Astrocyte (in vitro differentiated cells and primary cell): ENCODE results near the gene HAUS8. TPM values are rescaled to one million over a fixed set of nuclear protein-coding genes. Genes with fewer than 3 reads are reported as not detected.

Experiments
- DNase-seq: peaks from one replicate; pipeline ENCODE4 v3.0.0-alpha.2; 2010; ENCODE audit warnings: low read depth
- FAIRE-seq: peaks from 2 replicates; lab custom pipeline; 2011; peaks lifted over from hg19 to GRCh38; lab: Jason Lieb, UNC
- H2AFZ ChIP-seq: 2 replicates; pipeline ENCODE4 v1.6.0; 2012; ENCODE audit warnings: low read depth, low read length, inconsistent platforms
- H3K27ac ChIP-seq: 2 replicates; pipeline ENCODE4 v1.5.1; 2011; ENCODE audit warnings: low read depth, low read length, inconsistent platforms
- H3K27me3 ChIP-seq: 2 replicates; pipeline ENCODE4 v1.6.0; 2011; ENCODE audit warnings: low read length, inconsistent platforms; ENCODE audit not compliant: insufficient read depth
- H3K36me3 ChIP-seq: 2 replicates; pipeline ENCODE4 v1.5.1; 2011; ENCODE audit warnings: low read length, inconsistent platforms; ENCODE audit not compliant: insufficient read depth
- H3K4me1 ChIP-seq: 2 replicates; pipeline ENCODE4 v1.5.1; 2011; ENCODE audit warnings: low read length, inconsistent platforms; ENCODE audit not compliant: insufficient read depth
- H3K4me2 ChIP-seq: 2 replicates; pipeline ENCODE4 v1.6.0; 2012; ENCODE audit warnings: low read length, inconsistent platforms
- H3K4me3 ChIP-seq: 2 replicates; pipeline ENCODE4 v1.5.1; 2011; ENCODE audit warnings: low read depth, mild to moderate bottlenecking, low read length, inconsistent platforms; ENCODE audit not compliant: insufficient read depth
- H3K79me2 ChIP-seq: 2 replicates; pipeline ENCODE4 v1.6.0; 2012; ENCODE audit warnings: mild to moderate bottlenecking, low read length, inconsistent platforms; ENCODE audit not compliant: insufficient read depth
- H3K9ac ChIP-seq: 2 replicates; pipeline ENCODE4 v1.6.0; 2012; ENCODE audit warnings: mild to moderate bottlenecking, low read length, inconsistent platforms
- H3K9me3 ChIP-seq: 2 replicates; pipeline ENCODE4 v1.5.1; 2012; ENCODE audit warnings: low read depth, mild to moderate bottlenecking, low read length, inconsistent platforms; ENCODE audit not compliant: insufficient read depth
- H4K20me1 ChIP-seq: 2 replicates; pipeline ENCODE4 v1.6.0; 2012; ENCODE audit warnings: low read length, inconsistent platforms; ENCODE audit not compliant: insufficient read depth
- H3K27ac Mint-ChIP-seq: one replicate; pipeline ENCODE4 v1.8.0; 2021; ENCODE audit warnings: mild to moderate bottlenecking, mixed read lengths; ENCODE audit not compliant: unreplicated experiment
- H3K27me3 Mint-ChIP-seq: one replicate; pipeline ENCODE4 v1.8.0; 2021; ENCODE audit warnings: low read depth, mixed read lengths; ENCODE audit not compliant: unreplicated experiment
- H3K36me3 Mint-ChIP-seq: one replicate; pipeline ENCODE4 v1.8.0; 2021; ENCODE audit warnings: low read depth, mixed read lengths; ENCODE audit not compliant: unreplicated experiment
- H3K4me1 Mint-ChIP-seq: one replicate; pipeline ENCODE4 v1.8.0; 2021; ENCODE audit warnings: low read depth, mixed read lengths; ENCODE audit not compliant: unreplicated experiment
- H3K4me3 Mint-ChIP-seq: one replicate; pipeline ENCODE4 v1.8.0; 2021; ENCODE audit warnings: mild to moderate bottlenecking, moderate library complexity, mixed read lengths; ENCODE audit not compliant: unreplicated experiment
- H3K9me3 Mint-ChIP-seq: one replicate; pipeline ENCODE4 v1.8.0; 2021; ENCODE audit warnings: mild to moderate bottlenecking, mixed read lengths; ENCODE audit not compliant: unreplicated experiment
- CTCF ChIP-seq: IDR thresholded peaks from 2 replicates; pipeline ENCODE4 v1.5.1; 2011; ENCODE audit warnings: low read depth, mild to moderate bottlenecking, inconsistent platforms, low read length, moderate library complexity; ENCODE audit not compliant: insufficient read depth
- EZH2 ChIP-seq: IDR thresholded peaks from 2 replicates; pipeline ENCODE4 v1.6.1; 2012; ENCODE audit warnings: mild to moderate bottlenecking, low read length, inconsistent platforms; ENCODE audit not compliant: insufficient read depth
- total RNA-seq: library from RNA; stranded (reverse); gene quantifications from 2 replicates; pipeline ENCODE4 v1.2.1, GENCODE V29; 2021

The HAUS8 gene
- total RNA-seq, 1 donor from 2014 or later: 5.6 TPM

DNA sequence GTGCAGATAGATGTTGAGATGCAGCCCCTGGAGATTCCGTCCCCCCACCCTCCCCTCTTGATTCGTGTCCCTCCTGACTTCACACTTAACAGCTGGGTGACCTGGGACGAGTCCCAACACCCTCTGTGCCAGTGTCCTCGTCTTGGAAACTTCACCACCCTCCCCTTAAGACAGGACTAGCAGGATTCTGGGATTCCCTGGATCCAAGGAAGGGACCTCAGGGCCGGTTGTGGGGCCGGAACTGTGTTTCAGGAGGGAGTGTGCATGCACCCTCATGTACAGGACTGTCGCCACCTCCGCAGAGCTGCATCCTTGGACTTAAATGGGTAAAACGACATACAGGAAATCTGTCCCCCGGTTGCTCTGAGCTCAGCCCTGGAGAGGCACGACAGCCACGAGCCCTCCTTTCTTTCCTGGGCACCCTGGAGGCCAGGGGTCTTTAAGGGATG, 1.3 kb upstream of the HAUS8 start:
- H3K4me2 ChIP-seq: peak overlapping the region; percentile 94
- H3K27me3 ChIP-seq: no peaks in the 10 kb centered on the region
- Mint-ChIP-seq H3K4me3 (peak overlapping the region; percentile 97), H3K27me3 (no peaks in the 10 kb centered on the region), H3K36me3 (peaks cover 7% of the 10 kb centered on the region), H3K4me1 (peaks cover 29% of the 10 kb centered on the region), H3K27ac (peak overlapping the region; percentile 91), H3K9me3 (no peaks in the 10 kb centered on the region)
- peak overlapping the region; percentile 1 for H2AFZ ChIP-seq
- peak overlapping the region; percentile 88 for H3K4me3 ChIP-seq
- no peaks in the 10 kb centered on the region for H3K9me3 ChIP-seq
- TF ChIP-seq CTCF (no peak), EZH2 (no peak)
- H3K9ac ChIP-seq: peak overlapping the region; percentile 98
- peak overlapping the region; percentile 85 for H3K27ac ChIP-seq
- H3K79me2 ChIP-seq: peaks cover 89% of the 10 kb centered on the region
- peaks cover 31% of the 10 kb centered on the region for H4K20me1 ChIP-seq
- FAIRE-seq: no peak
- DNase-seq: no peak
- H3K36me3 ChIP-seq: peaks cover 7% of the 10 kb centered on the region
- H3K4me1 ChIP-seq: peaks cover 45% of the 10 kb centered on the region

- H2AFZ ChIP-seq: peak overlapping the region; percentile 31
- no peaks in the 10 kb centered on the region for H3K9me3 Mint-ChIP-seq
- peaks cover 89% of the 10 kb centered on the region for H3K79me2 ChIP-seq
- H3K36me3 ChIP-seq: peaks cover 12% of the 10 kb centered on the region
- peak overlapping the region; percentile 94 for H3K4me2 ChIP-seq
- peak overlapping the region; percentile 88 for H3K4me3 ChIP-seq
- H3K36me3 Mint-ChIP-seq: peaks cover 8% of the 10 kb centered on the region
- peaks cover 45% of the 10 kb centered on the region for H3K4me1 ChIP-seq
- no peaks in the 10 kb centered on the region for H3K27me3 Mint-ChIP-seq
- H3K27ac ChIP-seq: peak overlapping the region; percentile 85
- peaks cover 28% of the 10 kb centered on the region for H4K20me1 ChIP-seq
- H3K27ac Mint-ChIP-seq: peak overlapping the region; percentile 91
- peak overlapping the region; percentile 97 for H3K4me3 Mint-ChIP-seq
- peak overlapping the region; percentile 98 for H3K9ac ChIP-seq
- TF ChIP-seq EZH2 (no peak), CTCF (no peak)
- FAIRE-seq (no peak), DNase-seq (no peak)
- no peaks in the 10 kb centered on the region for H3K27me3 ChIP-seq
- no peaks in the 10 kb centered on the region for H3K9me3 ChIP-seq
- H3K4me1 Mint-ChIP-seq: peaks cover 26% of the 10 kb centered on the region
Measured at GRCh38 chr19:17075864-17076542, 751 bp upstream of the HAUS8 start.

GRCh38 chr19:17074634-17075034, 618 bp downstream of the HAUS8 start:
- Mint-ChIP-seq H3K4me3 (peak overlapping the region; percentile 94), H3K27ac (peak overlapping the region; percentile 94), H3K36me3 (peaks cover 6% of the 10 kb centered on the region), H3K27me3 (no peaks in the 10 kb centered on the region), H3K4me1 (peaks cover 22% of the 10 kb centered on the region), H3K9me3 (no peaks in the 10 kb centered on the region)
- H3K4me2 ChIP-seq: peak overlapping the region; percentile 93
- TF ChIP-seq CTCF (no peak), EZH2 (no peak)
- H3K27me3 ChIP-seq: no peaks in the 10 kb centered on the region
- peaks cover 38% of the 10 kb centered on the region for H3K4me1 ChIP-seq
- H3K79me2 ChIP-seq: peaks cover 90% of the 10 kb centered on the region
- DNase-seq (no peak), FAIRE-seq (no peak)
- peaks cover 22% of the 10 kb centered on the region for H4K20me1 ChIP-seq
- H3K36me3 ChIP-seq: peaks cover 13% of the 10 kb centered on the region
- peak overlapping the region; percentile 80 for H2AFZ ChIP-seq
- H3K9ac ChIP-seq: peak overlapping the region; percentile 98
- peak overlapping the region; percentile 93 for H3K27ac ChIP-seq
- H3K9me3 ChIP-seq: no peaks in the 10 kb centered on the region
- peak overlapping the region; percentile 79 for H3K4me3 ChIP-seq
